ENCODE measurements around the gene METTL21C.

Gene METTL21C

DNA sequence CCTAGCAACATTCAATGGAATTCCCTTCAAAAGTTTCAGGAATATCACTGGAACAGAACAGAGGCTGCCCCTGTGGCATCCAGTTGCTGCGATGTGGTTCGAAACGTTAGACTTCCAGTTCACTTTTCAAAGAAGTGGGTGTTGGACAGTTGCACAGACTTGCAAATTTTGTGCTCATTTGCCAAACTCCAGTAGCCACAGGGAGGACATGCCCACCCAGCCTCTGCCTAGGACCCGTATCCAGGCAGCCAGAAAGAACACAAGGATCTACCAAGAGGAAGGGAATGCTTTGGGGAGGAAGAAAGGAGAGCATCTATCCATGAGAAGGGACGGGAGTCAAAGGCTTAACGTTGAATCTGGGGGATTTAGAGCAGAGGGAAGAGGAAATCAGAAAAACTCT lies at the start of gene METTL21C:
TSS of gene METTL21C (minus strand) at position 108 of the 400 bp plus-strand sequence. CDS start 546 bp downstream, outside the sequence.
- Mint-ChIP-seq H3K4me1 (ENCODE audit: low read depth) (no peaks in the 10 kb centered on the region), H3K27me3 (ENCODE audit: low read depth) (peaks cover 35% of the 10 kb centered on the region), H3K9me3 (no peaks in the 10 kb centered on the region), H3K4me3 (no peak within 1 kb of the TSS), H3K27ac (no peak within 1 kb of the TSS), H3K36me3 (ENCODE audit: low read depth) (no peaks in the 10 kb centered on the region)

DNA sequence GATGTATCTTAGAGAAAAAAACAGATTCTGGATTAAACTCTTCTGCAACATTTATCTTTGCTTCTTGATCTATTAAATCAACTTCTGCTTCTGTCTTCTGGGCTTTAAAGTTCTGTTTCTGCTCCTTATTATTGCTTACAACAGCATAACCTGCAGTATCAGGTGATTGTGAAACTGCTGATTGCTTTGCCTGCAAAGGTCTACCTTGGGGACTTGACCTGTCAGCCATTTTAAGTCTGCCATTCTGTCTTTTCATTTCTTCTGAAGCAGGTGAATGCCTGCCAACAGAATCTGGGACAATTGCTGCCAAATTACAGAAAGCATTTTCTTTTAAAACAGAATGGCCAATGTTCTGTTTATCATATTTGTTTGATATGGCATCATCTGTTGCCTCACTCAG lies 47.7 kb upstream of the METTL21C start:
- H3K36me3 Mint-ChIP-seq (ENCODE audit: low read depth): no peaks in the 10 kb centered on the region
- peaks cover 20% of the 10 kb centered on the region for H3K9me3 Mint-ChIP-seq
- no peak overlapping the region for H3K27ac Mint-ChIP-seq
- no peak overlapping the region for H3K4me3 Mint-ChIP-seq
- peaks cover 56% of the 10 kb centered on the region for H3K27me3 Mint-ChIP-seq (ENCODE audit: low read depth)
- H3K4me1 Mint-ChIP-seq (ENCODE audit: low read depth): no peaks in the 10 kb centered on the region

DNA sequence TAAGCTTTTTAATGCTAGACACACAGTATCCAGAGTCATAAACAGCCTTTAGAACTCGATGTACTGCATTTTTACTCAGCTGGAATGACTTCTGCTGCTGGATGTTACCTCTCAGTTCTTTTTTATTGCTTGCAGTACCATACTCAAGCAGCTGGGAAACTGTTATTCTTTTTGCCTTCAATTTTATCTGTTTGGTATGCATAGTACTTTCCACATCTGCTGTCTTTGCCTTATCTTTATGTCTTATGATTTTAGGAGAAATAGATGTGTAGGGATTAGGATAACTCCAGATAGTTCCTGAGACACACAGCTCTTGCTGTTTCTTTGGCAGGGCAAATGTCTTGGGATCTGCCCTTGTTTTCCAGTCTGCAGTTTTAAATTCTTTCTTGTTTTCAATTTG lies 47.3 kb upstream of the METTL21C start:
- Mint-ChIP-seq H3K9me3 (peaks cover 20% of the 10 kb centered on the region), H3K27me3 (ENCODE audit: low read depth) (peaks cover 56% of the 10 kb centered on the region), H3K4me1 (ENCODE audit: low read depth) (no peaks in the 10 kb centered on the region), H3K27ac (no peak overlapping the region), H3K36me3 (ENCODE audit: low read depth) (no peaks in the 10 kb centered on the region), H3K4me3 (no peak overlapping the region)

DNA sequence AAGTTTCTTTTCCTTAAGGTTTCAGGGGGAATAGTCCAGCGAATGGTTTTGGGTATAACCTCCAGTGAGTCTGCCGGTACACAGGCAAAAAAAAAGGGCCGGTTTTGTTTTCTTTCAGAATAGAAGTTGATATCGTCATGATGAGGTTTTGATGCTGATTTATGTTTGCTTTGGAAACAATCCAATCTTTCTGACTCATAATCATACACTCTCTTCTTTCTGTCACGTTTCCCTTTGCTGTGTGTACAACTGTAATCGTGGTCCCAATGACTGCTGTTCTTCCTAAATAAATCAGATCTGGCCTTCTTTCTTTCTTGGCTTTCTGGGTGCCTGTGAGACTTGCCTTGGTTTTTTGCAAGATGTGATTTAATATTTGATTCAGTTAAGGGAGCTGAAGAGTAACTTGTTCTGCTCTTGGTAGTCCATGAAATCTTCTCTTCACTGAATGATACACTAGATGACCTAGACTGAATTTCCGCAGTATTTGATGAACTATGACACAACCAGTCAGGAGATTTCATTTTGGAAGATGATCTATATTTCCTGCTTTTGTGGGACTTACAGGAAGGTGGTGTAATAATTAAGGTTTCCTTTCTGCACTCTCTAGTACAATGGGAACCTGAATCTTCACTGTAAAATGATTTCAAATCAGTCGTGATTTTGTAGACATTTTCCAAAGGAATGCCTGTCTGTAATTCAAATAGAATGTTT lies 34.9 kb upstream of the METTL21C start:
- H3K36me3 Mint-ChIP-seq (ENCODE audit: low read depth): no peaks in the 10 kb centered on the region
- H3K27ac Mint-ChIP-seq: no peak overlapping the region
- H3K4me3 Mint-ChIP-seq: no peak overlapping the region
- peaks cover 16% of the 10 kb centered on the region for H3K27me3 Mint-ChIP-seq (ENCODE audit: low read depth)
- H3K4me1 Mint-ChIP-seq (ENCODE audit: low read depth): peaks cover 4% of the 10 kb centered on the region
- no peaks in the 10 kb centered on the region for H3K9me3 Mint-ChIP-seq

DNA sequence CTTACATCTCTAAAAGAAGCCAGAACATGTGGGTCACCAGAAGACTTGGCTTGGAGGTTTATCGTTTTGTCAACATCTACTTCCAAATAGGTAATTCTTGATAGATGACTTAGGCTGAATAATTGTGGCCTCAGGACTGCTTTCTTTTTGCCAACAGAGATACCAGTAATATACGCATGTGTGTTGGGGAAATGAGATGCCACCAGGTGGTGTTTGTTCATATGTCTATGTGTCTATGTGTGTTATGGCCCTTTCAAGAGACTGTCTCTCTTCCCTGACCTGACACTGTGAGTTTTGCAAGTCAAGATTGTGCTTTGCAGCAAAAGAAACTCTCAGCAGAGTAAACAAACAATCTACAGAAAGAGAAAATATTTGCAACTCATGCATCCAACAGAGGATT lies 31.6 kb upstream of the METTL21C start:
- H3K27me3 Mint-ChIP-seq (ENCODE audit: low read depth): peaks cover 31% of the 10 kb centered on the region
- no peak overlapping the region for H3K4me3 Mint-ChIP-seq
- H3K36me3 Mint-ChIP-seq (ENCODE audit: low read depth): no peaks in the 10 kb centered on the region
- no peak overlapping the region for H3K27ac Mint-ChIP-seq
- peaks cover 4% of the 10 kb centered on the region for H3K4me1 Mint-ChIP-seq (ENCODE audit: low read depth)
- no peaks in the 10 kb centered on the region for H3K9me3 Mint-ChIP-seq

DNA sequence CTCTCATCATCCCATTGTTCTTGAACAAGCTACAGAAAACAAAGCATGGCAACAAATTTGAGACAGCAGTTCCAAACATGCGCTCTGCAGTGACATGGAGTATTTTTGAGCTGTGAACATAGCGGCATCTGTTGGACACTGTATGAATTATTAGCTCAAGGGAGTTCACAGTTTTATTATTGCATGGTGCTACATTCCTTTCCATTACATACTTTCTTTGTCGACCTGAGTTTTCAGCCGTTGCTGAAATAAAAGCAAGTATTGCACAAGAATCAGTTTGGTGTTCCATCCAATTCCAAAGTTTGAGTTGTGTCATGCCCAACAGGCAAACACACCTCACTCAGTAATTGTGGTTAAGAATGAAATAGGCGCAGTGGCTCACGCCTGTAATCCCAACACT lies 30.1 kb upstream of the METTL21C start:
- Mint-ChIP-seq H3K9me3 (no peaks in the 10 kb centered on the region), H3K27ac (no peak overlapping the region), H3K4me1 (ENCODE audit: low read depth) (peaks cover 4% of the 10 kb centered on the region), H3K4me3 (no peak overlapping the region), H3K36me3 (ENCODE audit: low read depth) (no peaks in the 10 kb centered on the region), H3K27me3 (ENCODE audit: low read depth) (peaks cover 26% of the 10 kb centered on the region)

DNA sequence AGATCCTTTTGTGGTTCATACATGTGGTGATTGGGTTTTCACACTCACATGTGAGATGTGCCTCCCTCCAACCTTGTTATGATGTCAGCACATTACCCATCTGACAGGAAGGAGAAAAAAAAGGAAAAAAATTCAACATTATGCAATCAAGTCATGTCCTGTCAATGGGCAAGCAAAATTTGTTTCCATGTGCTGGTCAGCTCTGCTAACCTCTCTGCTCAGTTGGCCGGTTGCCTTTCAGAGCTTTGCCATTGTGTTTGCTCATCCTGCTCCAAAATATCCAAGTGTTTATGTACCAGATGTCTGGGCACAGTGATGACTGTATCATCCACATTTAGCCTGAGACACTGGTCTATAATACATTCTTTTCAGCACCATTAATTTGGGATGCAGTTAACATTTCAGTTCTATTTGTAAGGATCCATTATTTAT lies 27.0 kb upstream of the METTL21C start:
- H3K4me1 Mint-ChIP-seq (ENCODE audit: low read depth): peaks cover 1% of the 10 kb centered on the region
- peaks cover 32% of the 10 kb centered on the region for H3K27me3 Mint-ChIP-seq (ENCODE audit: low read depth)
- H3K27ac Mint-ChIP-seq: no peak overlapping the region
- H3K4me3 Mint-ChIP-seq: no peak overlapping the region
- H3K36me3 Mint-ChIP-seq (ENCODE audit: low read depth): no peaks in the 10 kb centered on the region
- H3K9me3 Mint-ChIP-seq: no peaks in the 10 kb centered on the region

DNA sequence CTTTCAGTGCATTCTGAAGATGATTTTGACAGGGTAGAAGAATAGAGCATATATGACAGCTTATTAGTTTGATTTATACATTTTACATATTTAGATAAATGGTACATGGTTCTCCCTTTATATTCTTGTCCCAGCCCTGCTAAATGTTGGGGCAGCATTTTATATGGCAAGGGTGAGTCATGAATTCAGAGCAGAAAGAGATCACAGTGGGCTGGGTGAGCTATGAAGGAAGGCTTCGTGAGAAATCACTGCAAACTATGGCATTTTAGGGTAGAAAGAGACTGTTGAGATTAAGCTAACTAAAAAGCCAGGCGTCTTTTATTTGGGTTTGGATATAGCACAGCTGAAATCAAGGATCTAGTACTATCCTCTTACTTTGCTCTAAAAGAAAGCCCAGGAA lies 23.9 kb upstream of the METTL21C start:
- H3K27ac Mint-ChIP-seq: no peak overlapping the region
- H3K4me3 Mint-ChIP-seq: no peak overlapping the region
- H3K27me3 Mint-ChIP-seq (ENCODE audit: low read depth): peaks cover 29% of the 10 kb centered on the region
- H3K36me3 Mint-ChIP-seq (ENCODE audit: low read depth): no peaks in the 10 kb centered on the region
- no peaks in the 10 kb centered on the region for H3K4me1 Mint-ChIP-seq (ENCODE audit: low read depth)
- no peaks in the 10 kb centered on the region for H3K9me3 Mint-ChIP-seq

DNA sequence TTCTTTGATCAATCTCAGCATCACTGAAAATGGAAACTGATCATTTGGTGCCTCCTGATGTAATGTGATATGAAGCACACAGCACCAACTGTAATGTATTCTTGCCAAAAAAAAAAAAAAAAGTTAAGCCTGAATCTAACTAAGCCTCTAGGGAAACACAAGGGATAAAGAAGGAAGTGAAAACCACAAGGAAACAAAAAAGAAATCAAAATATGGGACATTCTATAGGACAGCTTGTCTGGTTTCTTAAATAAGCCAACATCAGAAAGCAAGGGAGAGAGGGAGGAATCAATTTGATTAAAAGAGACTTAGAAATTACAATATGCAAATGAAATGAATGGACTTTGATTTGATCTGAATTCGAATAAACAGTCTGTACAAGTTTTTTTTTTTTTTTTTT lies 20.6 kb upstream of the METTL21C start:
- Mint-ChIP-seq H3K27me3 (ENCODE audit: low read depth) (peaks cover 14% of the 10 kb centered on the region), H3K9me3 (no peaks in the 10 kb centered on the region), H3K36me3 (ENCODE audit: low read depth) (no peaks in the 10 kb centered on the region), H3K4me3 (no peak overlapping the region), H3K27ac (no peak overlapping the region), H3K4me1 (ENCODE audit: low read depth) (no peaks in the 10 kb centered on the region)

DNA sequence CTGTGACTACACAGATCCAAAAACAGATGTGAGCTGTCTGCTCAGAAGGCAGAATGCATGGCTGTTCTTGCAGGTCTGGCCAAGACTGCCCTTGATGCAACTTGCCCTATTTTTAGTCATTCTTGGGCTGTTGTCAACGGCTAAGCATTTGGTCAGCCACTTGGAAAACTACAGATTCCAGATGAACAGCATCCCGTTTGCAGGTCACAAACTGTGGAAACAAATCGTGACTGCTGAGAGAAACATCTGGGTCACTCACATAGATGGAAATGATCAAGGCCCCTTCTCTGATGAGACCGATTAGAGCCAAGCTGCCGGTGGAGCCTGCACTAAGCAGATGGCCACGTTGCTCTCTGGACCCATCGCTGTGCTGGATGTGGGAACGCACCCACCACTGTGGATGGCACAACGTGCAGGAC lies 15.4 kb upstream of the METTL21C start:
- Mint-ChIP-seq H3K4me1 (ENCODE audit: low read depth) (no peaks in the 10 kb centered on the region), H3K36me3 (ENCODE audit: low read depth) (no peaks in the 10 kb centered on the region), H3K27ac (no peak overlapping the region), H3K27me3 (ENCODE audit: low read depth) (peaks cover 13% of the 10 kb centered on the region), H3K4me3 (no peak overlapping the region), H3K9me3 (no peaks in the 10 kb centered on the region)

DNA sequence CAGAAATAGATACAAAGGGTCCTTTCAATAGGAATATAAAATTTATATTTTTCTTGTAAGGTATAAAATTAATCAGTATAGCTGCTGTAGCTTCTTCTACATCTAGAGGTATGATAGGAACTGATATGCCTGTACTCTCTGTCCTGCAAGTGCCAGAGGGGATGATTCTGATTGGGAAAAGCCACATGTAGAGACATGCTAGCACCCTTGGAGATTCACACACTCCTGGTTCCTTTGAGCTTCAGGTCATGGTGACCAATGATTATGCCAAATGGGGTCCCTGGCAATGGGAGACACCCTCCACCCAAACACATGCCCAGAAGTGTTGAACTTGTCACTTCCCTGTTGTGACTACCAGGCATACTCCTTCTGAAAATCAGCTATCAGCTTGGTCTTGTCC lies 14.7 kb upstream of the METTL21C start:
- no peaks in the 10 kb centered on the region for H3K4me1 Mint-ChIP-seq (ENCODE audit: low read depth)
- H3K27me3 Mint-ChIP-seq (ENCODE audit: low read depth): peaks cover 20% of the 10 kb centered on the region
- no peak overlapping the region for H3K4me3 Mint-ChIP-seq
- no peak overlapping the region for H3K27ac Mint-ChIP-seq
- no peaks in the 10 kb centered on the region for H3K36me3 Mint-ChIP-seq (ENCODE audit: low read depth)
- H3K9me3 Mint-ChIP-seq: no peaks in the 10 kb centered on the region

DNA sequence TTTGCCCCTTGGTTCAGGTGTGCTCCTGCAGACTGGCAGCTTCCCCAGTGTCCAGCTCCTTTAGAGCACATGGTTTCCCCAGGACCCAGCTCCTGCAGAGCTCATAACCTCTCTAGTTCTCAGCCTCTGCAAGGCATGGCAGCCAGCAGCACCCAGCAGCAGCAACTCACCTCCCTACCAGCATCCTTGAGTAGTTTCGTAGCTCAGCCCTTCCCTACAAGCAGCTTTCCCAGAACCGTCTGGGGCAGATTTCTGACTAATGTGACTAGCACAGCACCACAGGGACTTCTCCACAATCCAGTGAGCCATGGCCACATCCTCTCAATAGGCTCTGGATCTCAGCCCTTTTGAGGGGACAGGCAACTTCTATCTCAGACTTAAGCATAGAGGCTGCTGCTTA lies 14.1 kb upstream of the METTL21C start:
- no peaks in the 10 kb centered on the region for H3K36me3 Mint-ChIP-seq (ENCODE audit: low read depth)
- peaks cover 25% of the 10 kb centered on the region for H3K27me3 Mint-ChIP-seq (ENCODE audit: low read depth)
- H3K9me3 Mint-ChIP-seq: no peaks in the 10 kb centered on the region
- H3K4me3 Mint-ChIP-seq: no peak overlapping the region
- no peaks in the 10 kb centered on the region for H3K4me1 Mint-ChIP-seq (ENCODE audit: low read depth)
- no peak overlapping the region for H3K27ac Mint-ChIP-seq

DNA sequence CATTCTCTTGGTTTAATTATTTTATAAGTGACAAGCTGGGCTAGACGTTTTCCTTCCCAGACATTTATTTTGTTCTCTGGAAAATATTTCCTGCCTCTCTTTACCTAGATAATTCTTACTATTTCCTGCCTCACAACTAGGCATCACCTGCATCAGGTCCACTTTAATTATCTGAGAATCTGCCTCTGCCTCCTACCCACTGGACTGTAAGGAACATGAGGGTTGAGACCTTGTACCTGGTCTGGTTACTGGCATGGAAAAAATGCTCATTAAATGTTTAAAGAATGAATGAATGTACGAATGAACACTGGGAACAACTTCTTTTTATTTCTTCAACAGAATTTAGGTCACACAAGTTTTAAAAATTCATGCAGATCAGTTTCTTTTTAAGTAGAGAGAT lies 13.4 kb upstream of the METTL21C start:
- Mint-ChIP-seq H3K27me3 (ENCODE audit: low read depth) (peaks cover 29% of the 10 kb centered on the region), H3K36me3 (ENCODE audit: low read depth) (no peaks in the 10 kb centered on the region), H3K9me3 (no peaks in the 10 kb centered on the region), H3K4me1 (ENCODE audit: low read depth) (no peaks in the 10 kb centered on the region), H3K27ac (no peak overlapping the region), H3K4me3 (no peak overlapping the region)

DNA sequence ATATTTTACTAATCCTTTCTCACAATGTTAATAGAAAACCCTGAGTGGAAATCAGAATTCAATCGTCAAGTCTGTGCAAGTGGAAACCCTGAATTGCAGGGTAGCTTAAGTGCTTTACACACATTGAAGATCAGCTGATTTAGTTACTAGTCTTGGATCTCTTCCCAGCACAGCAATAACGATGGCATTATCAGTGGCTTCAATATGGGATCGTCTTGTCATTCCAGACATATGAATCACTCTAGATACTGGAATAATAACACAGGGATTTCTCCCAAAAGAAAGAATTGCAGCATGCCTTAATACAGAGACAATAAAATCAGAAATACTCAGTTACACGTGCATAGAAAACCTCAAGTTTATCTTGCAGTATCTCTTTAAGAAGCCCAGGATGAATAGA lies 12.6 kb upstream of the METTL21C start:
- Mint-ChIP-seq H3K27me3 (ENCODE audit: low read depth) (peaks cover 29% of the 10 kb centered on the region), H3K36me3 (ENCODE audit: low read depth) (no peaks in the 10 kb centered on the region), H3K27ac (no peak overlapping the region), H3K9me3 (no peaks in the 10 kb centered on the region), H3K4me3 (no peak overlapping the region), H3K4me1 (ENCODE audit: low read depth) (no peaks in the 10 kb centered on the region)

DNA sequence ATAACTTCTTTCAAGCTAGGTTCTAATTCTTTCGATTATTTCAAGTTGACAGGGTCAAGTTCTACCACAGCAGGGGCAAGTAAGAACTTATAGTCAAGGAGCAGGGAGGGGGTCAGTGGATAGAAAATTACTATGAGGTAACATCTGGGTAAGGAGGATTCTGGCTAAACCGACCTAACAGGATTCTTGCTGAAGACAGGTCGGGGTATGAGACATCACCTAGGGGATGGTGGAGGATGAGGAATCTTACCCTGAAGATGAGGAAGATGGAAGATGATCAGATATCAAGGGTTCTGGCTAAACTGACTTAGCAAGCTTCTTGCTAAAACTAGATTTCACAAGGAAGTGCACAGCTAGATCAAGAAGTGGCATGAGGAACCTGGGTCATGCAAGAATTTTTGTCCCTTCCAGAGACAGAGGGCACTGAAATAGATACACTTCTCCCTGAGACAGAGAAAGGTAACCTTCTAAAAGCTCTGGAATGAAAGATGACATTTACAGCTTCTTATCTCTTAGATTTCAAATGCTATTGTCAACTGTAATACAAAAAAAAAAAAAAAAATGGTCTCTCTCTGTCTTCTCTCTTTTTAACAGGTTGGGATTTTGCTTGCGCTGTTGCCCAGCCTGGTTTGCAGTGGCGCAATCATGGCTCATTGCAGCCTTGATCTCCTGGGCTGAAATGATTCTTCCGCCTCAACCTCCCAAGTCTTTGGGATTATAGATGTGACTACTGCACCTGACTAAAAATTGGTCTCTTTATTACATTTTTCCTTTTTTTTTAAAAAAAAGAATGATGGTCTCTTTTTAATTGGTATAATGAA lies 9.6 kb upstream of the METTL21C start:
- Mint-ChIP-seq H3K27ac (no peak overlapping the region), H3K36me3 (ENCODE audit: low read depth) (no peaks in the 10 kb centered on the region), H3K9me3 (no peaks in the 10 kb centered on the region), H3K4me1 (ENCODE audit: low read depth) (no peaks in the 10 kb centered on the region), H3K27me3 (ENCODE audit: low read depth) (peaks cover 29% of the 10 kb centered on the region), H3K4me3 (no peak overlapping the region)
